DMS153 (cell line): ENCODE data around the gene SEC14L5.
"Not testable (repeated sequence)": the region's sequence is repeated elsewhere in the genome, so short reads cannot be mapped to it uniquely, and the experiment has no call there.

Source experiments
- DNase-seq: peaks from one replicate; lab custom pipeline; 2025; lab: John Stamatoyannopoulos, UW

SEC14L5 gene

DNA sequence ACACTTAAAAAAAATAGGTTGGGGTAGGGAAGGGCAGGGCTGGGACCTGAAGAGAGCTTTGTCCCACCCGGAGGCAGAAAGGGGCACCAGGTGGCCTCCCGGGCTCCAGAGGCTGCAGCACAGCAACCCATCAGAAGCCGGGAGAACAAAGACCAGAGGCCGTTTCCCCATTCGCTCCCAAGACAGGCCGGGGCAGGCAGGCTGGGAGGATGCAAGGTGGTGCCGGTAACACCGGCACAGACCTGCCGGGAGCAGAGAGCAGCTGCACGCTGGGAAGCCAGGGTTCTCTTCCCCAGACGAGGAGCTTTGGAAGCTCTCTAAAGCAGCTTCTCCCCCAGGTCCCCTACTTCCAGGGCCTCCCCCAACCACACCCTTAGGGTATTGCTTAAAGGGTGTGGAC, 26.7 kb upstream of the SEC14L5 start:
- DNase-seq: no peak

DNA sequence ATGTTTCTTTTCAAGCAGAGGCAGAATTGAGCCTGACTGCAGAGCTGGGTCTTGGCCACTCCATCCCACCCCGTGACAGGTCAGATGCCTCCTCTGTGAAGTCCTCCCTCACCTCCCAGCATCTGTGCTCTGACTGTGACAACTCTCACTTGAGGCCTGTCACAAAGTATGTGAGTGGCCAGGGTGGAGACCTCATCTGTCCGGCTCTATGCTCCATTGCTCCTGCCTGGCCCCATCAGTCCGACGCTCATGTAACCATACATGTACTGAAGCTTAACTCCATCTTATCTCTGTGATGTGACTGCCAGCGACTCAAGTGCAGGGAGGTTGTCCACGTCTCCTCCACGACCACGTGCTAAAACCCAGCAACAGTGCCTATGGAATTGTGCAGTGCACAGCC, 24.7 kb upstream of the SEC14L5 start:
- no peak for DNase-seq

DNA sequence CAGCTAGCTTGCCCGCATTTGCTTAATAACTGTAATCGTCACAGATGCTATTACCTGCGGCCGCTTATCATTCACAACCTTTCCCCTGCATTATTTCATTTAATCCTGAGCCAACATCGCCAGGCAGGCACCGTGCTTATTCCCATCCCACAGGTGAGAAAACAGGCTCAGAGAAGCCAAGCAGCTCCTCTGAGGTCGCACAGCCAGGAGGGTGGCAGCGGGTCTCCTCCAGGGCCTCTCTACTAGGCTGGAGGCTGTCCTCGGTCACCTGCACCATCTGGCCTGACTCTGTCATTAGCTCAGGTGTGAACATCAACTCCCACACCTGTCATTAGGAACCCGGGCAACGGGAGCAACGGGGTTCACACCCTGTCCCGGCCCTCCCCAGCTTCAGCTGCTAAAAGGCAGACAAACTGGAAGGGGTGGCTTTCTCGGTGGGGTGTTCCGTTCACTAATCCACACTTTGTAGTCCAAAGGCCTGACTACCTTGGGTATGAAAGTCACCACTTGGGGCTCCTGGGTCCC, 24.2 kb upstream of the SEC14L5 start:
- DNase-seq: no peak

DNA sequence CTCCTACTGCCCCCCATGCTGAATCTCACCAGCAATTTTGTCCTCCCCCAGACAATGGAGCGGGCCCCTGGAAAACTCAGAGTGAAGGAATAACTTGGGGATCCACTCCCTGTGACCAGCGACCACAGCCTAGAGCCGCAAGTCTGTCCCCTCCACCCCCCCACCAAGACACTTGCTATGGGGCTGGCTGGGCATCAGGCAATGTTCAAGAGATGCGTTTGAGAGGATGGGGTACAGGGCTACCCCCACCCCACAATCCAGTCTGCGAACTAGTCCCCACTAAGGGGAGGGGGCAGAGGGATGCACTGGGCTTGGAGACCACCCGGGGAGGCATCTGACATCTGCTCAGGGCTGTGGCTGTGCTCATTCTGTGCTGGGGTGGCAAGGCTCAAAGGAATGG, 23.5 kb upstream of the SEC14L5 start:
- no peak for DNase-seq

DNA sequence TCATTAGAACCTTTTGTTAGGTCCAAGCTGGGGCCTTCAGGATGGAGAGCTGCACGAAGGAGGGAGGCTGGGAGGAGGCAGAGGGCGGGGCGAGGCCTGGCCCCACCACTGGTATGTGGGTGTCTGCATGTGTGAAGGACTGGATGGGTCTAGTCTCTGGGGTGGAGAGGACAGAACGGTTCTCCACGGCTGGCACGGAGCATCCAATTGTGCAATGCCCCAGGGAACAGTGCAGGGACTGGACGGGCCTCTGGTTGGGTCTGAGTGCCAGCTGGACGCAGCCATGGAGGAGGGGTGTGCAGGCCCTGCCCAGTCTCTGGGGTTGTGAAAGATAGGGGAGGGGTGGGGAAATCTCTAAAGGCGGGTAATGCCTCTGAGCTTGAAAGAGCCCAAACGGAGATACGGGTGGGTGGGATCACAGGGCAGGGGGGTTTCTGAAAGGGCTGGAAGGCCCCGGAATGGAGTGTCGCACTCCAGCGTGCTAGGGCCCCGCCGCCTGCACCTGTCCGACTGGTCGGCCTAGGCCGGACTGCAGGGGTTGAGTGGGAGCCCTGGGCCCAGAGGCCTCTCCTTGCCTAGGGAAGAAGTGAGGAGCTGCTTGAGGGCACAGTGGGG, 22.8 kb upstream of the SEC14L5 start:
- no peak for DNase-seq

DNA sequence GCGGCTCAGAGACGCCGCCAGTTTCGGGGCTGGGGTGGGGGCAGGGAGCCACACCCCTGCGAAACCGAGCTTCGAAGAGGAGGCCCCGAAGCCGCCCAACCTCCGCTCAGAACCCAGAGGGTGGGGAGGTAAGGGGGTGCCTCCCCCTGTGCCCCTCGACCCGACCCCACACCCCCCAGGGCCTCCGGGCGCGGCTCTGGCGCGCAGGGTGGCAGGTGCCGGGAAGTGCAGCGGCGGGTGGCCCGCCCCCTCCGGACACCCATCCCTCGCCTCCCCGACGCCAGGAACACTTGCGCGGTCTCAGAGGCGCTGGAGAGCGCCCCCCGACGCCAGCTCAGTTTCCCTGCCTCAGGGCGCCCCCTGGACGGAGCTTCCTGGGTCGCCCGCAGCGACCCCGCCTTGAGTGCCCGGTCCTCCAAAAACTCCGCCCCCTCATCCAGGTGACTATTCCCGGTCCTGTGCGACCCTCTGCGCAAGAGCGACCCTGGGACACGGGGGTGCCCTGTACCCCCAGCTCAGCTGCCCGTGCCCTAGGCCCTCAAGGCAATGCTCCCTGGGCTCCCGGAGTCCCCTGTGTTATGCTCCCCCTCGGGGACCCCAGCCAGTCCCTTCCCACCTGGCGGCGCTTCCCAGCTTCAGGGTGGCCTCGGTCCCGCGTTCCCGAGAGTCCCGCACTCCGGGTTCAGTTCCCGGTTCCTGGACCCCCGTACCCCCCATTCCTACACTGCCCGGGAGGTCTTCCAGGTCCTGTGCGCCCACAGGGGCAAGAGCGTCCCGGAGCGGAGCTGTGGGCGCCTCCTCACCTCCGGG, 21.7 kb upstream of the SEC14L5 start:
- DNase-seq: peak; percentile 29

DNA sequence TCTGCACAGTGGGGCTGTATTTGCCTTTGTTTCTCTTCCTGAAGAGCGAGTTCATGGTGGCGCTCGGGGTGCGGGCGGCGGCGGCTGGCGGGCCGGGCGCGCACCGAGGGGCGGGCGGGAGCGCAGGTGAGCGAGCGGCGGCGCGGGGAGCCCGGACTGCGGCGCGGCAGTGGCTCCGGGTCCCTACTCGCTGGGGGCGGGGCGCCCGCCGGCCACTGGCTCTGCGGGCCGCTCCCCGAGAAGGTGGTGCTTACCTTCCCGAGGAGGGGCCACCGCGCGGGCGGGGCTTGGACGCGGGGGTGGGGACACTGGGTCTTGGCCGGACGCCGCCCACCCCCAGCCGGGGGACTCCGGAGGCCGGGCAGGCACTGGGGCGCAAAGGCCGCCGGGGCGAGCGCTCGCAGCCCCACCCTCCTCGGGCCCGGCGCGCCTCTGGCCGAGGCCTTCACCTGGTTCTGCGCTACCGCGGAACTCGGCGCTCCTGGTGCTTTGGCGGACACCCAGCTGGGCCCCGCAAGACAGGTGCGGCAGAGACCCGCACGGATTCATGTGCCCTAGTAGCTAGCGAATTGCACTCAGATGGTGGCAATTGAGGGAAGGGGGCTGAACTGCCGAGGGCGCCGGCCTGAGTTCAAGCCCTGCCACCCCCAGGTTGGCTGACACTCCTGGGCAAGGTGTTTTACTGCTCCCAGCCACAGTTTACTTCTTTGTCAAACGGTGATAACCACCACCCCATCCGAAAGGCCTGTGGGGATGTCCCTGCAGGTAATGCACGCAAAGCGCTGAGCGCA, 20.9 kb upstream of the SEC14L5 start, which contains the start of gene PPL:
PPL (minus strand) TSS at position 158 of the 791 bp plus-strand sequence; CDS start at position 55, 103 bp downstream.
- DNase-seq: peak; percentile 92

DNA sequence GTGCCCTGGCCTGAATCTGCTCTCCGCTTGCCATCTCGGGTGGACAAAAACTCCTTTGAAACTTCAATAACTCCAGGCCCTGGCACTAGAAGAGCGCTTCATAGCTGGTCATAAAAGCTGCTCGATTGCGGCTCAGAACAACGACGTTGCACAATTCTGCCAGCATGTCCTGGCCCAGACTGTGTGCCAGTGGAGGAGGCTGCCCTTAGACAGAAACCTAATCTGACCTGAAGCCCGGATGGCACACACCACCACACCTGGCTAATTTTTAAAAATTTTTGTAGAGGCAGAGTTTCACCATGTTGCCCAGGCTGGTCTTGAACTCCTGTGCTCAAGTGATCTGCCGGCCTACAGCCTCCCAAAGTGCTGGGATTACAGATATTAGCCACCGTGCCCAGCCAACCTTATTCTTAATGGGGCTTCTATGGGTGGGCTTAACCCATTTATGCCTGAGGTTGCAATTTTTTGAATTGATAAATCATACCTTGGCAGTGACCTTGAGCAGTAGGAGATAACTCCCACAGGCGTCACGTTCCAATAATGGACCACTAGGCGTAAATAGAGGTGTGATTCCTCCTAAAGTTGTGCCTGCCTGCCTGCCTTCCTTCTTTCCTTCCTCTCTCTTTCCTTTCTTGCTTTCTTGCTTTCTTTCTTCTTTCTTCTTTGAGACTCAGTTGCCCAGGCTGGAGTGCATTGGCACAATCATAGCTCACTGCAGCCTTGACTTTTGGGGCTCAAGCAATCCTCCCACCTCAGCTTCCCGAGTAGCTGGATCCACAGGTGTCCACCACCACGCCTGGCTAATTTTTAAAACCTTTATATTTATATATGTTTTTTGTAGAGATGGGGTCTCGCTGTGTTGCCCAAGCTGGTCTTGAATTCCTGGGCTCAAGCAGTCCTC, 20.1 kb upstream of the SEC14L5 start:
- no peak for DNase-seq

DNA sequence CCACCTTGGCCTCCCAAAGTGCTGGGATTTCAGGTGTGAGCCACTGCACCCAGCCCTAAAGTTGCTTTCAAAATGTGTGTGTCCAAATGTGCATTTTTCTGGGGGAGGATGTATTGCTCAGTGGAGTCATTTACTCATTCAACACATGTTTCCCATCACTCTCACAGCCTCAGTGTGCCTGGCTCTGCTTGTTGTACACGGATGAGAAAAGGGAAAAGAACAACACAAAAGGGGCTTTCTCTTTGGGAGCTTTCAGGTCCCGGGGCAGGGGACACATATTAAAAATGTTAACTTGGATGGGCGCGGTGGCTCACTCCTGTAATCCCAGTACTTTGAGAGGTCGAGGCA, 19.5 kb upstream of the SEC14L5 start:
- DNase-seq: no peak

DNA sequence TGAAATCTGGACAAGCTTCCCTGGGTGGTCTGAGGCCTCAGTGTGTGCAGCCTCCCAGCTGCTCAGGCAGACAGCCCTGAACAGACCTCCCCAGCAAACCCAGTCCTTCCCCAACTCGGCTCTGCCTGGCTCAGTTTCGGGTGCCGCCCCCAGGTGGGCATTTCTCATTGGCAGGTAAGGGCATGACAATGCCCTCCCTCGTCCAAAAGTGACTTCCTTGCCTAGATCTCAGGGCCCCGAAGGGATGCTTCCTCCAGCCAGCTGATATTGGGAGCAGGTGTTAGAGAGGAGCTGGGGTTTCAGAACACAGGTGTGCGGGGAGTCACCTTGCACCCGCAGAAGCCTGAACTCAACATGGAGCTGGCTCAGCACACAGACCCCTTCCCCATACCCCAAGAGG, 17.4 kb upstream of the SEC14L5 start:
- no peak for DNase-seq

DNA sequence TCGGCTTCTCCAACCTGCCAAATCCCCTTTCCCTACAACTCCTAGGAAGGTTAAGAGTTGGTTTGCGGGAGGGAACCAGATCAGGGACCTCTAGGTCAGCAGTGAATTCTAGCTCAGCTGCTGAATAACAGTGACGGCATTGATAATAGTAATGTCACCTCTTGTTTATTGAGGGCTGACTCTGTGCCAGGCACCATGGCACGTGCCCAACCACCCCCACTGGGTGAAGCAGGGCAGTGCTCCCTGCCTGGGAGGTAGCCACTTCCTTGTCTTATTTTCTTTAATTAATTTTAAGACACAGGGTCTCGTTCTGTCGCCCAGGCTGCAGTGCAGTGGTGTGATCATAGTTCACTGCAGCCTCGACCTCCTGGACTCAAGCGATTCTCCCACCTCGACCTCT, 15.6 kb upstream of the SEC14L5 start:
- no peak for DNase-seq

DNA sequence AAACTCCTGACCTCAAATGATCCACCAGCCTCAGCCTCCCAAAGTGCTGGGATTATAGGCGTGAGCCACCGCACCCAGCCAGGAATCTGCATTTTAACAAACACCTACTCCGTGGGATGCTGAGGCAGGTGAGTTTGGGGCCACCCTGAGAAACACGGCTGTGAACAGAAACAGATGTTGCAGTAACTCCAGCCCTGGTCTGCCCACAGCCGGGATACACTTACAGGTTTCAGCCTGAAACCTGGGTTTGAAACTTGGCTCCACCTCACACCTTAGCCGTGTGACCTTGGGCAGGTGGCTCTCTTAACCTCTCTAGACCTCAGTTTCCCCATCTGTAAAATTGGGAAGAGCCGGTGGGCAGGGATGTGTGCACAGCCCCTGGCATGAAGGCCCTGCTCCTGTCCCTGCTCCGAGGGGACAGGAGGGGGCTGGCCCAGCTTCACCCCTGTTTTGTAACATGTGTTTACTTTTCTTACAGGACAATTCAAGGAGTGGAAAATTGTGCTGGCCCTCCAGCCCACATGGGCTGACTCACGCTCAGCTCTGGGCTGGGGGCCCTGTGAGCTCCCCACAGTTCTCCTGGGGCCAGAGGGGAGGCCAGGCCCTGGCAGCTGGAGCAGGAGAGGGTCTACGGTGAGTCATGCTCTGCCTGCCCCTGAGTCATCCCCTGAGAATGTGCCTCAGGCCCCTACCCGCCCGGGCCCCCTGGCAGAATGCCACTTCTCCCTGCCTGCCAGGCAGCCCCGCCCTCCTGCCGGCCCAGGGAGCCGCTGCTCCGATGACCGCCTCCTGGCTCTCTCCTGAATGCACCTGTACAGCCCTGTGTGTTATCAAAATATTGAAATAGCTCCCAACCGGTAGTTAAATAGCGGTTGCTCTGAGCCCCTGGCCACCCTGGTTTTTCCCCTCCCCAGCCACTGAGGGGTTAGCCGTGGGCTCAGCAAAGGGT, 13.5 kb upstream of the SEC14L5 start:
- DNase-seq: peak; percentile 90

DNA sequence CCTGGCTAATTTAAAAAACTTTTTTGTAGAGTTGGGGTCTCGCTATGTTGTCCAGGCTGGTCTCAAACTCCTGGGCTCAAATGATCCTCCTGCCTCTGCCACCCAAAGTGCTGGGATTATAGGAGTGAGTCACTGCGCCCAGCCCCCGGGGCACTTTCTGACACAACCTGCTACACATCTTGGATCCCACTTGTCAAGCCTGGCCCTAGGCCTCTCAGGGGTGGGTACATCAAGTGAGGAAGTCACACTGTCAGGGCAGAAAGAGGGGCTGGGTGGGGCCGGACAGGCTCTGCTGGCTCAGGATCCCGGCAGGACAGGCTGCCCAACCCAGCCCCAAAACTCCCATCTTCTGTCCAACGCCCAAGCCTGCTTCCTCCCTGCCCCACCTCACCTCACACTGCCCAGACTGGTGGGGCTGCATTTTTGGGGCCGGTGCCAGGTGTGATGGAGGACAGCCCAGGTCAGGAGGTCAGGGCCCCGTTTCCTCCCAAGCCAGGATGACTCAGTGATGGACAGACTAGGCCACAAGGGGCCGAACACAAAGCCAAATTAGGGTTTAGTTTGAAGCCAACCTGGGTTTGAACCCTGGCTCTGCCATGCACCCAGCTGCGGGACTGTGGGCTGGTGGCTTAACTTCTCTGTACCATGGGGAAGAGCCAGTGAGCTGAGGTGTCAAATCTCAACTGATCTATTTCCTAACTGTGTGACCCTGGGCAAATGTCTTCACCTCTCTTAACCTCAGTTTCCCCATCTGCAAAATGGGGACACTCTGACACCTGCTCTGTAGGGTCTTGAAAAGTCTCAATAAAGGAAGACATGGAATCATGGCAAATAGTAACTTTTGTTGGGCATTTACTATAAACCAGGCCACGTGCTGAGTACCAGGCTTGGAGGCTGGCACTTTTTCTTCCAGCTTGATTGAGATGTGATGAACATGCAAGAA, 12.3 kb upstream of the SEC14L5 start:
- no peak for DNase-seq

DNA sequence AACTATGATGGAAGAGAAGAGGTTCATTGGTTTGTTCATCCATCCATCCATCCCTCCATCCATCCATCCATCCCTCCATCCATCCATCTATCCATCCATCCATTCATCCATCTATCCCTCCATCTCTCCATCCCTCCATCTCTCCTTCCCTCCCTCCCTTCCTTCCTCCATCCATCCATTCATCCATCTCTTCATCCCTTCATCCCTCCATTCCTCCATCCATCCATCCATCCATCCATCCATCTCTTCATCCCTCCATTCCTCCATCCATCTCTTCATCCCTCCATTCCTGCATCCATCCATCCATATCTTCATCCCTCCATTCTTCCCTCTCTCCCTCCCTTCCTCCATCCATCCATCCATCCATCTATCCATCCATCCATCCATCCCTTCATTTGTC, 11.2 kb upstream of the SEC14L5 start:
- no peak for DNase-seq

DNA sequence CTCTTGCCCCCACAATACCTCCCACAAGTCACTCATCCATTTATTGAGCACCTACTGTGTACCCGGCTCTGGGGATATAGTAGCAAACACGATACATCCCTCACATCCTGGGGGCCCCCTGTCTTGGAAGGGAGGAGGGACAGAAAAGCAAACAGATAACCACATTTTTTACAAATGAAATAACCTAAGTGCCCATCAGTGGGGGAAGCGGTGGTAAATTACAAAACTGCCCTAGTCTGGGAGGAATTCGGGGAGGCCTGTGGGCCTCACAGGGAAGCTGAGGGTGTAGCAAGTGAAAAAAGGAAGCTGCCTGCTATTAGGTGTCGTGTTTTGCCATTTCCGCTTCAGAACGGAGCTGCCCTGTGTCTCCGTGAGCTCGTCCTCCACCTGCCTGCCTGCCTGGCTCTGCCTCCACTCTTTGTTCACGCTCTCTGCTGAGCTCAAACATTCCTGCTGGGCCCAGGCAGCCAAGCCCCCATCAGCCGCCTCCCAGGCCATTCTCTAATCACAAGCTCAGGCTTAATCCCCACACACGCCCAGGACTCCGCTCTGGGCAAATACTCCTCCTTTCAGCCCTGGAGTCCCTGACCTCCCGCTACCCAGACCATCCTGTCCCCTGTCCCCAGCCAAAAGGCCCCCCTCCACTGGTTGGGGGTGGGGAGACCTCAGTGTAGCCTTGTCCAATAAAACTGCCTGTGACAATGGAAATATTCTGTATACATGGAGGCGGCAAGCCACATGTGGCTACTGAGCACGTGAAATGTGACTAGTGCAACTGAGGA, 10.2 kb upstream of the SEC14L5 start:
- DNase-seq: peak; percentile 87

DNA sequence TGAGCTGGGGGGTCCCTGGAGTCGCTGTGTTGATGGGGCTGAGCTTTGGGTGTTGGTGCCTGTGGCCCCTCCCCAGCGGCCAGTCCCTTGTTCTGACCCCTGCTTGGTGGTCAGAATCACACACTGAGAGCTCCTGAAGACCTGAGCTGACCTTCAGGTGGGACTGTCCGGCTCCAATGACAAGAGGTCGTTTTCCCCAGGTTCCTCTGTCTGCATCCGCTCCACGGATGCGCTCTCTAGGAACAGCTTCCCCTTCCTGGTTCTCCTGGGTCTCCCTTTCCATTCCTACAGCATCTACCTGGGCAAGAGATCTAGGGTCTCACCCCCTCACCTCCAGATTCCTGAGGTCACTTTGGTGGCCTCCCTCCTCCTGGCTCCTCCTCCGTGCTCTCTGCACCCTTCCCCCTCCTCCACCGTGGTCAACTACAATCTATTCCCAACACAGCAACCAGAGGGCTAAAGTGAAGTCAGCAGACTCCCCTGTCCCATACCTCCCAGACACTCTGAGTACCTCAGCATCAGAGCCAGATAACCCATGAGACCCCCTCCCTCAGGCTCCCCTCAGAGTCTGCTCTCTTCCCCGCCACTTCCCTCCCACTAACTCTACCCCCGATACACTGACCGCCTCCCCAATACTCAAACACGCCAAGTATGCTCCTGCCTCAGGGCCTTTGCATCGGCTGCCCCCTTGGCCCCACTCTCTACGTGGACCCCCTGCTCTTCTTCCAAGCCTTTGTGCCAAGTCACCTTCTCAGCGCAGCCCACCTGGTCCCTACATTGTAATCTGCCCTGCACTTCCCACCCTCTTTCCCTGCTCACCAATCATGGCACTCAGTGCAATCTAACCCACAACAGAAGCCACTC, 9.0 kb upstream of the SEC14L5 start:
- no peak for DNase-seq

DNA sequence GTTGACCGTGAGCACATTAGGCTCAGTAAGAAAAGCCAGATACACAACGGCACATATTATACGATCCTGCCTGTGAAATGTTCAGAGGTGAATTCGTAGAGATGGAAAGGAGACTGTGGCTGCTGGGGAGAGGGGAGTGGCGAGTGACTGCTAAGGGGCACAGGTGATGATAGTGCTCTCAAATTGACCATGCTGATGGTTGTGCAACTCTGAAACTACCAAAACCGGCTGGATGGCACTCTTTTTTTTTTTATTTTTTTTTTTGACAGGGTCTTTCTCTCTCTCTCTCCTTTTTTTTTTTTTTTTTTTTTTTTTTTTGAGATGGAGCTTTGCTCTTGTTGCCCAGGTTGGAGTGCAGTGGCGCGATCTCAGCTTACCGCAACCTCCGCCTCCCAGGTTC, 8.1 kb upstream of the SEC14L5 start:
- DNase-seq: no peak

DNA sequence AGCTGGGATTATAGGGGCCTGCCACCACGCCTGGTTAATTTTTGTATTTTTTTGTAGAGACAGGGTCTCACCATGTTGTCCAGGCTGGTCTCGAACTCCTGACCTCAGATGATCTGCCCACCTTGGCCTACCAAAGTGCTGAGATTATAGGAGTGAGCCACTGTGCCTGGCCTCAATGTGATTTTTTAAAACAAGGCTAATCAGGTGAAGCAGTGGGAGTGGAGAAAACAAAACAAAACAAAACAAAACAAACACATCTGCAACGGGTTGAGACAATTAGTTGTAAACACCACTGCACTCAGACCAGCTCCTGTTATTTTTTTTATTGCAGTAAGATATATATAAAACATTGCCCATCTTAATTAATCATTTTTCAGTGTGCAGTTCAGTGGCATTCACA, 6.5 kb upstream of the SEC14L5 start:
- not testable (repeated sequence) for DNase-seq
